Skin epidermis (tissue), 12 donors: ENCODE results near the gene RPL37A.
"Not testable (repeated sequence)": the region's sequence is repeated elsewhere in the genome, so short reads cannot be mapped to it uniquely, and the experiment has no call there.

Source experiments
- H3K27ac ChIP-seq, 21 experiments: fragments of 200-600 bp; sonication (generic) in 11 of 21; one replicate each; pipeline ENCODE4 v1.5.0; 2020; ENCODE audit warnings: mild to moderate bottlenecking in 3 of 21, inconsistent platforms in 2 of 21, moderate library complexity in 2 of 21
- H3K4me3 ChIP-seq, 7 experiments: fragments of 200-600 bp; sonication (generic) in 2 of 7; one replicate each; pipeline ENCODE4 v1.5.0; 2020; ENCODE audit warnings: inconsistent platforms in 2 of 7, mild to moderate bottlenecking in 2 of 7, moderate library complexity in 1 of 7

The RPL37A gene

GRCh38 chr2:216507220-216508160 is 8.8 kb downstream of the RPL37A start:
- H3K4me3 ChIP-seq = no peak overlapping the region
- no peak overlapping the region for H3K27ac ChIP-seq

DNA sequence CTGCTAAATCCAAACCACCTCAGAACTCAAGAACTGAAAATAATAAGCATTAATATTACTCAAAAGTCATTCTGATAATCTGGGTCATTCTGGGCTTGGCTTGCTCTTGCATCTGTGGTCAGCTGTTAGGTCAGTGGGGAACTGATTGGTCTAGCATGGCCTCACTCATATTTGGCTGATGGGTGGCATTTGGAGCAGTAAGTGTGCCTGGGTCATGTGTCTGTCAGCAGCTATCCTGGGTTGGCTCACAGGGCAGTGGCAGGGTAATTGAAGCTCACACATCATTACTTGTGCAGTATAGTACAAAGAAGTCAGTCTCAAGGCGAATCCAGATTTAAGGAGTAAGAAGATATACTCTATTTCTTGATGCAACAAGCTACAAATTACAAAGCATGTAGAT is 9.6 kb downstream of the RPL37A start:
- H3K4me3 ChIP-seq = no peak overlapping the region
- no peak overlapping the region for H3K27ac ChIP-seq

- no peak overlapping the region for H3K27ac ChIP-seq
- no peak overlapping the region for H3K4me3 ChIP-seq
Observed at GRCh38 chr2:216516730-216517350, 18.2 kb downstream of the RPL37A start.

GRCh38 chr2:216517447-216518225 is 19.0 kb downstream of the RPL37A start:
- no peak overlapping the region for H3K4me3 ChIP-seq
- no peak overlapping the region for H3K27ac ChIP-seq

- H3K27ac ChIP-seq, H3K4me3 ChIP-seq: not testable (repeated sequence)
Observed at GRCh38 chr2:216518566-216519119, 20.0 kb downstream of the RPL37A start.

GRCh38 chr2:216519154-216519762 is 20.6 kb downstream of the RPL37A start:
- Histone ChIP-seq H3K4me3 (no peak overlapping the region), H3K27ac (no peak overlapping the region)

GRCh38 chr2:216520112-216520511 is 21.5 kb downstream of the RPL37A start:
- no peak overlapping the region for H3K4me3 ChIP-seq

GRCh38 chr2:216522892-216523502 is 24.4 kb downstream of the RPL37A start:
- Histone ChIP-seq H3K27ac (no peak overlapping the region), H3K4me3 (no peak overlapping the region)

More at GRCh38 chr2:216520112-216520511, 21.5 kb downstream of the RPL37A start:
- no peak overlapping the region for H3K27ac ChIP-seq

GRCh38 chr2:216525972-216526371 is 27.3 kb downstream of the RPL37A start:
- no peak overlapping the region for H3K4me3 ChIP-seq
- H3K27ac ChIP-seq = no peak overlapping the region

DNA sequence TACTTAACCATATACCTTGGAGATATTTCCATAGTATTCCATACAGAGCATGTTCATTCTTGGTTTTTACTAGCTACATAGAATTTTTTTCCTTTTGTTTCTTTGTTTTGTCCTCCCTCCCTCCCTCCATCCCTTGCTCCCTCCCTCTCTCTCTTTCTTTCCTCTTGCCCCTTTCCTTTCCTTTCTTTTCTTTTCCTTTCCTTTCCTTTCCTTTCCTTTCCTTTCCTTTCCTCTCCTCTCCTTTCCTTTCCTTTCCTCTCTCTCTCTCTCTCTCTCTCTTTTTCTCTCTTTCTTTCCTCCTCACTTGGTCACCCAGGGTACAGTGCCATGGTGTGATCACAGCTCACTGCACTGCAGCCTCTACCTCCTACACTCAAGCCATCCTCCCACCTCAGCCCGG is 28.3 kb downstream of the RPL37A start:
- Histone ChIP-seq H3K27ac (no peak overlapping the region), H3K4me3 (no peak overlapping the region)

- no peak overlapping the region for H3K27ac ChIP-seq
- H3K4me3 ChIP-seq = no peak overlapping the region
Observed at GRCh38 chr2:216527600-216527999, 29.0 kb downstream of the RPL37A start.

DNA sequence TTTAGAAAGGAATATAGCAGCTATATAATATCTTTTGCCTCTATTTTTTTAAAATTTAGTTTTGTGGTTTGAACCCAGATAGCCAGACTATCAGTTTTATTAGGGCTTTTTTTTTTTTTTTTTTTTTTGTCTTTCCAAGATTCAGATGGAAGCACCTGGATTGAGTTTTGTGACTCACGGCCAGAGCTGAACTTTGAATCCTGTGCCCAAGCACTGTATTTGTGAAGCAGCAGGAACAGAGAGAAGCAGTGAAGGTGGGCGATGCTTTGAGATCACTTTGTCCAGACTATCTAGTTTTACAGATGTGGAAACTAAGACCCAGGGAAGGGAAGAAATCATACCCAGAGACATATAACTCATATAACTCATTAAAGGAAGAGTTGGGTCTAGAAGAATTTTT is 33.9 kb downstream of the RPL37A start:
- Histone ChIP-seq H3K27ac (no peak overlapping the region), H3K4me3 (no peak overlapping the region)

DNA sequence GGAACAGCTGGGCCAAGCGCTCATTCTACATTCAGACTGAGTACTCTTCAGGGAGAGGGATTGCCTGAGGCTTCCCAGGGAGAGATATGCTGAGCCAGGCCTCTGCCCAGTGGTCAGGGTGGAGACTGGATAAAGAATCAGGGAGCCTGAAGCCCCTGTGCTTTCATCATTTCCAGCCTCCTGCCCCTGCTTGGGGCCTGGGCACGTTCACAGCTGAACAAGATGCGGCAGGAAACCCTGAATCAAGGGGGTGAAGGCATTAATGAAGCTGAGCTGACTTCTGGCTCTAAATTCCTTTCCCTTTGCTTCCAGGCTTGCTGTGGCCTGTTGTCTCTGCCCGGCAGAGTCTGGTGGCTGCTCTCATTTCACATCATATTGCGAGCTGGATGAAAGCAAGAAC is 35.0 kb downstream of the RPL37A start:
- Histone ChIP-seq H3K4me3 (no peak overlapping the region), H3K27ac (peak overlapping the region in 3 of 21 experiments; percentile 26 to 37 (median 35))

DNA sequence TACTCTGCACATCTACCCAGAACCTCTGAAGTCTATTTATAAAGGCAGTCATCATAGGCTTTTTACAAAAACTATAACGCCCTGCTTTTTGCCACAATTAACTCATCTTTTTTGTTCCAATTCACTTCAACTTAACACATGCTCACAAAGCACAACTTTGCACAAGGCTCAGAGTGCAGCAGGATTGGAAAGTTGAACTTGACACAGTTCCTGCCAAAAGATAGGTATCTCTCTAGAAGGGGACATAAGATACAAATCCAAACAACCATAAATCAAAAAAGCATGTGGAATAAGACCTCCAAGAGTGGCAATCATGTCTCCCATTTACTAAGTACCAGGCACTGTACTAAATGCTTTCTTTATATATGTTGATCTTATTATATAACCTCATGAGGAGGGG is 36.2 kb downstream of the RPL37A start:
- H3K4me3 ChIP-seq = no peak overlapping the region
- peak overlapping the region in 13 of 21 experiments; percentile 10 to 80 (median 50) for H3K27ac ChIP-seq

GRCh38 chr2:216535454-216535995 is 36.9 kb downstream of the RPL37A start:
- H3K4me3 ChIP-seq = no peak overlapping the region
- peak overlapping the region in 13 of 21 experiments; percentile 10 to 80 (median 50) for H3K27ac ChIP-seq

GRCh38 chr2:216536734-216537210 is 38.1 kb downstream of the RPL37A start:
- Histone ChIP-seq H3K27ac (peak overlapping the region in 7 of 21 experiments; percentile 3 to 80 (median 8)), H3K4me3 (no peak overlapping the region)

- Histone ChIP-seq H3K4me3 (no peak overlapping the region), H3K27ac (peak overlapping the region in 1 of 21 experiments; percentile 4)
Observed at GRCh38 chr2:216537366-216537765, 38.7 kb downstream of the RPL37A start.

DNA sequence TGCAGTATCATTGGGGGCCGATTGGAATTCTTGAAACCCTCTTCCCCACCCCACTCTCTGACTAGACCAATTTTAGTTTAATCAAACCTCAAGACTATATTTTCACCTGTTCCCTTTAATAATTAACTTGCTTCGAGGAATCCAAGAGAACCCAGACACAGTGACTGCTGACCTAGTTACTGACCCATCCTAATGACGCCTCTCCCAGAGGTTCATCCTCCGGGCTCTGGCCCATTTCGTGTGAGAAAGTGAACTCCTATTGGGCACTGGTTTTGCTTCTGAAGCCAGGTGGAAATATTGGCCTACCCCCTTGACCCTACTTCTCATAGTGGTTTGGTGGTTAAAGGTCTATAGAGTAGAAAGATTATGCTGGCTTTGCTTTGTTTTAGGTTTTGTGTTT is 39.9 kb downstream of the RPL37A start:
- Histone ChIP-seq H3K27ac (no peak overlapping the region), H3K4me3 (no peak overlapping the region)

- Histone ChIP-seq H3K4me3 (no peak overlapping the region), H3K27ac (peak overlapping the region in 1 of 21 experiments; percentile 12)
Observed at GRCh38 chr2:216539120-216539519, 40.5 kb downstream of the RPL37A start.
